ENCODE measurements around the gene LDB1.

The LDB1 gene

GRCh38 chr10:102112210-102112817, 7.9 kb downstream of the LDB1 start:
- DNase-seq (ENCODE audit: low spot score in 2 of 2): peak in 1 of 2 experiments; percentile 16
- peaks cover 43% of the 10 kb centered on the region for H3K36me3 ChIP-seq (replicated peaks)
- H3K4me3 ChIP-seq: no peak overlapping the region
- in situ Hi-C loops (cut with MboI; ENCODE audit: low sequenced_read_pairs): no loop called here
- no peaks in the 10 kb centered on the region for H3K27me3 ChIP-seq (ENCODE audit: low read depth)
- H3K9me3 ChIP-seq: no peaks in the 10 kb centered on the region
- peaks cover 29% of the 10 kb centered on the region for H3K4me1 ChIP-seq

- Histone ChIP-seq H3K36me3 (replicated peaks) (peaks cover 49% of the 10 kb centered on the region), H3K4me1 (peaks cover 23% of the 10 kb centered on the region), H3K4me3 (no peak overlapping the region), H3K27me3 (ENCODE audit: low read depth) (no peaks in the 10 kb centered on the region), H3K9me3 (no peaks in the 10 kb centered on the region)
- in situ Hi-C loops (cut with MboI; ENCODE audit: low sequenced_read_pairs): no loop called here
- DNase-seq (ENCODE audit: low spot score in 2 of 2): no peak
Measured at GRCh38 chr10:102111276-102111675, 8.9 kb downstream of the LDB1 start.

- Histone ChIP-seq H3K9me3 (no peaks in the 10 kb centered on the region), H3K27me3 (ENCODE audit: low read depth) (no peaks in the 10 kb centered on the region), H3K36me3 (replicated peaks) (peaks cover 49% of the 10 kb centered on the region), H3K4me1 (peaks cover 12% of the 10 kb centered on the region), H3K4me3 (no peak overlapping the region)
- DNase-seq (ENCODE audit: low spot score in 2 of 2): no peak
- in situ Hi-C loops (cut with MboI; ENCODE audit: low sequenced_read_pairs): no loop called here
Measured at GRCh38 chr10:102109166-102110116, 10.7 kb downstream of the LDB1 start.

GRCh38 chr10:102106998-102107397, 13.2 kb downstream of the LDB1 start:
- H3K4me3 ChIP-seq: no peak overlapping the region
- H3K9me3 ChIP-seq: no peaks in the 10 kb centered on the region
- peaks cover 49% of the 10 kb centered on the region for H3K36me3 ChIP-seq (replicated peaks)
- in situ Hi-C loops (cut with MboI; ENCODE audit: low sequenced_read_pairs): no loop called here
- H3K27me3 ChIP-seq (ENCODE audit: low read depth): no peaks in the 10 kb centered on the region
- no peaks in the 10 kb centered on the region for H3K4me1 ChIP-seq
- no peak for DNase-seq (ENCODE audit: low spot score in 2 of 2)

GRCh38 chr10:102102421-102102820, 17.7 kb downstream of the LDB1 start:
- no peaks in the 10 kb centered on the region for H3K4me1 ChIP-seq
- in situ Hi-C loops (cut with MboI; ENCODE audit: low sequenced_read_pairs): no loop called here
- H3K36me3 ChIP-seq (replicated peaks): peaks cover 6% of the 10 kb centered on the region
- no peaks in the 10 kb centered on the region for H3K9me3 ChIP-seq
- H3K4me3 ChIP-seq: no peak overlapping the region
- DNase-seq (ENCODE audit: low spot score in 2 of 2): no peak
- H3K27me3 ChIP-seq (ENCODE audit: low read depth): no peaks in the 10 kb centered on the region

GRCh38 chr10:102101152-102101551, 19.0 kb downstream of the LDB1 start:
- no peaks in the 10 kb centered on the region for H3K4me1 ChIP-seq
- H3K4me3 ChIP-seq: no peak overlapping the region
- no peak for DNase-seq (ENCODE audit: low spot score in 2 of 2)
- H3K27me3 ChIP-seq (ENCODE audit: low read depth): no peaks in the 10 kb centered on the region
- H3K36me3 ChIP-seq (replicated peaks): no peaks in the 10 kb centered on the region; the same call in 1 of the 2 replicates
- in situ Hi-C loops (cut with MboI; ENCODE audit: low sequenced_read_pairs): no loop called here
- no peaks in the 10 kb centered on the region for H3K9me3 ChIP-seq

GRCh38 chr10:102096449-102096848, 23.7 kb downstream of the LDB1 start:
- no peaks in the 10 kb centered on the region for H3K27me3 ChIP-seq (ENCODE audit: low read depth)
- no peaks in the 10 kb centered on the region; the same call in 1 of the 2 replicates for H3K36me3 ChIP-seq (replicated peaks)
- in situ Hi-C loops (cut with MboI; ENCODE audit: low sequenced_read_pairs): no loop called here
- H3K4me3 ChIP-seq: no peak overlapping the region
- no peaks in the 10 kb centered on the region for H3K4me1 ChIP-seq
- DNase-seq (ENCODE audit: low spot score in 2 of 2): no peak
- H3K9me3 ChIP-seq: no peaks in the 10 kb centered on the region

GRCh38 chr10:102090772-102091171, 29.4 kb downstream of the LDB1 start:
- no peaks in the 10 kb centered on the region for H3K4me1 ChIP-seq
- H3K27me3 ChIP-seq (ENCODE audit: low read depth): no peaks in the 10 kb centered on the region
- H3K36me3 ChIP-seq (replicated peaks): no peaks in the 10 kb centered on the region
- no peak for DNase-seq (ENCODE audit: low spot score in 2 of 2)
- H3K9me3 ChIP-seq: no peaks in the 10 kb centered on the region
- H3K4me3 ChIP-seq: no peak overlapping the region
- in situ Hi-C loops (cut with MboI; ENCODE audit: low sequenced_read_pairs): no loop called here

- Histone ChIP-seq H3K4me1 (no peaks in the 10 kb centered on the region), H3K36me3 (replicated peaks) (no peaks in the 10 kb centered on the region), H3K9me3 (no peaks in the 10 kb centered on the region), H3K27me3 (ENCODE audit: low read depth) (no peaks in the 10 kb centered on the region), H3K4me3 (no peak overlapping the region)
- in situ Hi-C loops (cut with MboI; ENCODE audit: low sequenced_read_pairs): no loop called here
- DNase-seq (ENCODE audit: low spot score in 2 of 2): no peak
Measured at GRCh38 chr10:102086196-102086595, 34.0 kb downstream of the LDB1 start.

GRCh38 chr10:102085336-102085735, 34.8 kb downstream of the LDB1 start:
- no peaks in the 10 kb centered on the region for H3K9me3 ChIP-seq
- H3K36me3 ChIP-seq (replicated peaks): no peaks in the 10 kb centered on the region
- no peaks in the 10 kb centered on the region for H3K4me1 ChIP-seq
- DNase-seq (ENCODE audit: low spot score in 2 of 2): no peak
- H3K27me3 ChIP-seq (ENCODE audit: low read depth): no peaks in the 10 kb centered on the region
- in situ Hi-C loops (cut with MboI; ENCODE audit: low sequenced_read_pairs): no loop called here
- no peak overlapping the region for H3K4me3 ChIP-seq

GRCh38 chr10:102083541-102083940, 36.6 kb downstream of the LDB1 start:
- Histone ChIP-seq H3K36me3 (replicated peaks) (no peaks in the 10 kb centered on the region), H3K4me1 (no peaks in the 10 kb centered on the region), H3K9me3 (no peaks in the 10 kb centered on the region), H3K4me3 (no peak overlapping the region), H3K27me3 (ENCODE audit: low read depth) (no peaks in the 10 kb centered on the region)
- in situ Hi-C loops (cut with MboI; ENCODE audit: low sequenced_read_pairs): no loop called here
- DNase-seq (ENCODE audit: low spot score in 2 of 2): no peak

- Histone ChIP-seq H3K4me3 (no peak overlapping the region), H3K36me3 (replicated peaks) (no peaks in the 10 kb centered on the region; the same call in none of the 2 replicates), H3K9me3 (no peaks in the 10 kb centered on the region), H3K4me1 (no peaks in the 10 kb centered on the region), H3K27me3 (ENCODE audit: low read depth) (no peaks in the 10 kb centered on the region)
- in situ Hi-C loops (cut with MboI; ENCODE audit: low sequenced_read_pairs): no loop called here
- peak; percentile 81 to 91 for DNase-seq (ENCODE audit: low spot score in 2 of 2)
Measured at GRCh38 chr10:102072673-102073527, 47.3 kb downstream of the LDB1 start.

GRCh38 chr10:102069071-102069470, 51.1 kb downstream of the LDB1 start:
- Histone ChIP-seq H3K36me3 (replicated peaks) (peaks cover 20% of the 10 kb centered on the region), H3K27me3 (ENCODE audit: low read depth) (no peaks in the 10 kb centered on the region), H3K9me3 (no peaks in the 10 kb centered on the region), H3K4me3 (no peak overlapping the region), H3K4me1 (peaks cover 3% of the 10 kb centered on the region)
- DNase-seq (ENCODE audit: low spot score in 2 of 2): no peak
- in situ Hi-C loops (cut with MboI; ENCODE audit: low sequenced_read_pairs): no loop called here

Data from HAP-1 (cell line).